Suprapubic skin (tissue), 4 donors: ENCODE measurements around the gene NEAT1. TPM values are rescaled to one million over a fixed set of nuclear protein-coding genes. Genes with fewer than 3 reads are reported as not detected.

Experiments
- DNase-seq, 2 donors: peaks; one replicate each; pipeline ENCODE4 v3.0.0-alpha.2; 2019; ENCODE audit warnings: low spot score in 2 of 2
- H3K27ac ChIP-seq: fragments of 200-600 bp; sonication (generic); one replicate; pipeline ENCODE4 v1.5.1; 2019
- H3K27me3 ChIP-seq: fragments of 200-600 bp; sonication (generic); one replicate; pipeline ENCODE4 v1.5.1; 2019
- H3K36me3 ChIP-seq: fragments of 200-600 bp; sonication (generic); one replicate; pipeline ENCODE4 v1.5.1; 2019
- H3K4me1 ChIP-seq: fragments of 200-600 bp; sonication (generic); one replicate; pipeline ENCODE4 v1.5.1; 2019
- H3K4me3 ChIP-seq: fragments of 200-600 bp; sonication (generic); one replicate; pipeline ENCODE4 v1.5.1; 2019; ENCODE audit warnings: mild to moderate bottlenecking
- H3K9me3 ChIP-seq: fragments of 200-600 bp; sonication (generic); one replicate; pipeline ENCODE4 v1.5.1; 2019
- EP300 ChIP-seq: sonication (generic); formaldehyde crosslinking; IDR thresholded peaks from one replicate; pipeline ENCODE4 v1.6.1; 2017; ENCODE audit warnings: antibody characterized with exemption
- POLR2A ChIP-seq, 2 donors: fragments of 450-650 bp; IDR thresholded peaks; one replicate each; pipeline ENCODE4 v1.6.1; 2017; ENCODE audit warnings: antibody characterized with exemption in 2 of 2, mild to moderate bottlenecking in 2 of 2, moderate library complexity in 2 of 2
- POLR2AphosphoS5 ChIP-seq, 3 donors: sonication (generic); formaldehyde crosslinking; IDR thresholded peaks; one replicate each; pipeline ENCODE4 v1.6.1; 2017; ENCODE audit warnings: antibody characterized with exemption in 3 of 3
- WGBS: methylation state at CpG from one replicate; pipeline ENCODE4 v1.1.5; 2018; 5-methylcytosine and 5-hydroxymethylcytosine counted together
- total RNA-seq, 4 donors: library from RNA; depleted of rRNA; stranded (reverse); fragments of >200 nt; gene quantifications; one replicate each; pipeline ENCODE4 v1.1.0, GENCODE V29; 2016
- TF ChIP-seq, protein P1 (sequence below), 2 donors: fragments of 200-600 bp in 1 of 2; fragments of 450-650 bp in 1 of 2; sonication (generic) in 1 of 2; IDR thresholded peaks; one replicate each; pipeline ENCODE4 v1.5.1; 2016 to 2019; ENCODE audit warnings: antibody characterized with exemption in 2 of 2, mild to moderate bottlenecking in 1 of 2, moderate library complexity in 1 of 2

Gene NEAT1
- total RNA-seq, 4 donors from 2014 or later, result 336 to 2,041 (median 481) TPM

- Histone ChIP-seq H3K9me3 (no peaks in the 10 kb centered on the region), H3K4me1 (peaks cover 54% of the 10 kb centered on the region), H3K27ac (peak overlapping the region; percentile 96), H3K27me3 (no peaks in the 10 kb centered on the region), H3K4me3 (no peak overlapping the region), H3K36me3 (no peaks in the 10 kb centered on the region)
- TF ChIP-seq POLR2A (IDR thresholded peaks at IDR 0.05), result no peak
- TF ChIP-seq EP300, result no peak
- no peak for TF ChIP-seq POLR2AphosphoS5 (IDR thresholded peaks at IDR 0.05)
- TF ChIP-seq, protein P1, sequence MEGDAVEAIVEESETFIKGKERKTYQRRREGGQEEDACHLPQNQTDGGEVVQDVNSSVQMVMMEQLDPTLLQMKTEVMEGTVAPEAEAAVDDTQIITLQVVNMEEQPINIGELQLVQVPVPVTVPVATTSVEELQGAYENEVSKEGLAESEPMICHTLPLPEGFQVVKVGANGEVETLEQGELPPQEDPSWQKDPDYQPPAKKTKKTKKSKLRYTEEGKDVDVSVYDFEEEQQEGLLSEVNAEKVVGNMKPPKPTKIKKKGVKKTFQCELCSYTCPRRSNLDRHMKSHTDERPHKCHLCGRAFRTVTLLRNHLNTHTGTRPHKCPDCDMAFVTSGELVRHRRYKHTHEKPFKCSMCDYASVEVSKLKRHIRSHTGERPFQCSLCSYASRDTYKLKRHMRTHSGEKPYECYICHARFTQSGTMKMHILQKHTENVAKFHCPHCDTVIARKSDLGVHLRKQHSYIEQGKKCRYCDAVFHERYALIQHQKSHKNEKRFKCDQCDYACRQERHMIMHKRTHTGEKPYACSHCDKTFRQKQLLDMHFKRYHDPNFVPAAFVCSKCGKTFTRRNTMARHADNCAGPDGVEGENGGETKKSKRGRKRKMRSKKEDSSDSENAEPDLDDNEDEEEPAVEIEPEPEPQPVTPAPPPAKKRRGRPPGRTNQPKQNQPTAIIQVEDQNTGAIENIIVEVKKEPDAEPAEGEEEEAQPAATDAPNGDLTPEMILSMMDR (IDR thresholded peaks at IDR 0.05), result no peak
- WGBS, result 83% methylated on average over 12 of the region's 16 CpGs
- DNase-seq, result no peak
Observed at GRCh38 chr11:65380460-65381119, 42.0 kb upstream of the NEAT1 start.

- H3K4me3 ChIP-seq, result peak overlapping the region; percentile 43
- DNase-seq, result no peak
- no peaks in the 10 kb centered on the region for H3K9me3 ChIP-seq
- TF ChIP-seq, protein P1 (IDR thresholded peaks at IDR 0.05), result no peak
- TF ChIP-seq POLR2A (IDR thresholded peaks at IDR 0.05) (no peak), POLR2AphosphoS5 (IDR thresholded peaks at IDR 0.05) (no peak), EP300 (no peak)
- peaks cover 62% of the 10 kb centered on the region for H3K4me1 ChIP-seq
- H3K27ac ChIP-seq, result peak overlapping the region; percentile 96
- H3K36me3 ChIP-seq, result no peaks in the 10 kb centered on the region
- WGBS, result 17% methylated on average over 3 of the region's 6 CpGs
- H3K27me3 ChIP-seq, result no peaks in the 10 kb centered on the region
Observed at GRCh38 chr11:65381716-65382032, 40.9 kb upstream of the NEAT1 start.

DNA sequence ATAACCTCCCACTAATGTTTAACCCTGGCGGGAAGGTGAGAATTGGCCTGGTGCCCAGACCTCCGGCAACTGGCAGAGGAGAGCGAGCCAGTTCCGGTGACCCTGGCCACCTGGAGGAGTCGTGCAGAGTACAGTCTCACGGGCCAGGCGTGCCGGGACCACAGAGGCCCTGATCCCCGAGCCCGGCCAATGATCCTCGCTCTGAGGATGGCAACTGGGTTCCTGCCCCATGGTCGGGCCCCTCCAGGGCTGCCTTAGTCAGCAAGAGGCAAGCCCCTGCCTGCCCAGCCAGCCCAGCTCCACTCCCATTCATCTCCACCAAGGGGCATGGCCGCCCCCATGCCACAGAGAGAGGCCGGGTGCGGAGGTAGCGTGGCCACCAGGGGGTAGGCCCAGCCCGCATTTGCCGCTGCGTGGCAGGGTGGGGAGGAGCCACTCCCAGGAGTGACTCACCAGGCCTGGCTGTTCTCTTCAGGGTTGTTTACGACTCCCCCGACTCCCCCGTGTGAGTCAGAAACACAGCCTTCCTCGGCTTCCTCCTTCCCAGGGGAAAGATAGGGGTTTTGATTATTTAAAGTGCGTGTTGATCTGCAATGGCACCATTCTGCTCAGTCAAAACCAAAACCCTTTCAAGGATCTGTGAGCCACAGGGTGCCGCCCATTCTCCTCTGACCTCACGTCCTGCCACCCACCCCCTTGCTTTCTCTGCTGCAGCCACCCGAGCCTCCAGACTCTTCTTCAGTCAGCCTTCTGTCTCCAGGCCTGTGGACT lies 40.4 kb upstream of the NEAT1 start, which contains the start of gene SLC25A45:
Gene SLC25A45, minus strand, starts transcription at position 614 of the 771 bp plus-strand sequence. CDS start 695 bp downstream, outside the sequence.
- Histone ChIP-seq H3K27me3 (no peaks in the 10 kb centered on the region), H3K4me3 (peak within 1 kb of the TSS; percentile 43), H3K9me3 (no peaks in the 10 kb centered on the region), H3K36me3 (no peaks in the 10 kb centered on the region), H3K4me1 (peaks cover 67% of the 10 kb centered on the region), H3K27ac (peak within 1 kb of the TSS; percentile 96)
- peak; percentile 96 for DNase-seq
- 1% methylated on average over 16 of the region's 27 CpGs for WGBS
- TF ChIP-seq, protein P1 (IDR thresholded peaks at IDR 0.05), result peak; percentile 85 to 94
- TF ChIP-seq EP300 (no peak), POLR2A (IDR thresholded peaks at IDR 0.05) (peak; percentile 18 to 61), POLR2AphosphoS5 (IDR thresholded peaks at IDR 0.05) (peak; percentile 64 to 95 (median 95))

DNA sequence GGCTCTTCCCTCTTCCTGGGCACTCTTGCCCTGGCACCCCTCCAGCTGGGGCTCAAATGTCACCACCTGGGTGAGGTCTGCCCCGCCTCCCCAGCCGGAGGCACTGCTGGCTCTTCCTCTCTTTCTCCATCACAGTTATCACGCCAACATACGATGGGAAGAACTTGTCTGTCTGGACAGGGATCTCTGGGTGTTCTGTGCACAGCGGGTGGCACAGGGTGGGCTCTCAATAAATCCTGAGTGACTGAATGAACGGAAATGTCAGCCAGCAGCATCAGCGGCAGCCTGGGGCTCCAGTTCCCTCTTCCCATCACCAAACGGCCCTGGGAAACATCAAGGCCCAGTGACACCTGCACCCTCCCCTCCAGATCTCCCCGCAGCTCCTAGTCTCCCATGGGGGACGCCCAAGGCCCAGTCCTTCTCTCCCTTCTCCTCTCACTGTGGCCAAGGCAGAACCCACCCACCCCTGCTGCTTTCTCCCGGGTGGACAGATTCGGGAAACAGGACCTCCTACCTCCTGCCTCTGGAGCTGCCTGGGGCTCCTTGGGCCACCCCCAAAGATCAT lies 39.7 kb upstream of the NEAT1 start:
- WGBS, result 3% methylated on average over 12 of the region's 12 CpGs
- H3K4me1 ChIP-seq, result peaks cover 74% of the 10 kb centered on the region
- H3K36me3 ChIP-seq, result no peaks in the 10 kb centered on the region
- no peaks in the 10 kb centered on the region for H3K9me3 ChIP-seq
- H3K27me3 ChIP-seq, result no peaks in the 10 kb centered on the region
- no peak for TF ChIP-seq POLR2AphosphoS5 (IDR thresholded peaks at IDR 0.05)
- TF ChIP-seq EP300, result no peak
- TF ChIP-seq POLR2A (IDR thresholded peaks at IDR 0.05), result no peak
- TF ChIP-seq, protein P1 (IDR thresholded peaks at IDR 0.05), result no peak
- H3K27ac ChIP-seq, result peak overlapping the region; percentile 96
- H3K4me3 ChIP-seq, result peak overlapping the region; percentile 43
- DNase-seq, result no peak

DNA sequence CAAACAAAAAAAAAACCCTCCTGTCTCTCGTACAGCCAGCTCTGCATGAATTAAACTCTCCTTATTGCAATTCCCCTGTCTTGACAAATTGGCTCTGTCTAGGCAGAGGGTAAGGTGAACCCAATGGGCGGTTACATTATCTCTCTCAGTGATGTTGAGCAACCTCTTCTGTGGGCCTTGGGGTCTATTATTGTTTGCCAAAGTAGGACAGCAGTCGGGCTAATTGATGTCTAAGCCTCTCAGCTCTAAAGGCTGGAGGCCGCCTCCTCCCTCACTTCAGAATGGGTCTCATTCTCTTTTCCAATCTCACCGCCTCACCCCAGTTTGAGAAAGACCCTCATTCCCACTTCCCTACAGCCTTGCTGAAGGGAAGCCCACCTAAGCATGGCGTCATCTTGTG lies 38.8 kb upstream of the NEAT1 start:
- Histone ChIP-seq H3K27me3 (no peaks in the 10 kb centered on the region), H3K27ac (peak overlapping the region; percentile 96), H3K9me3 (no peaks in the 10 kb centered on the region), H3K4me3 (no peak overlapping the region), H3K36me3 (no peaks in the 10 kb centered on the region), H3K4me1 (peaks cover 83% of the 10 kb centered on the region)
- no peak for DNase-seq
- 81% methylated on average over 6 of the region's 6 CpGs for WGBS
- TF ChIP-seq EP300, result no peak
- TF ChIP-seq POLR2AphosphoS5 (IDR thresholded peaks at IDR 0.05), result no peak
- TF ChIP-seq, protein P1 (IDR thresholded peaks at IDR 0.05), result no peak
- TF ChIP-seq POLR2A (IDR thresholded peaks at IDR 0.05), result no peak
